Kidney (tissue), 14 donors: ENCODE results near the gene PCDH15. TPM values are rescaled to one million over a fixed set of nuclear protein-coding genes. Genes with fewer than 3 reads are reported as not detected.

Experiments
- DNase-seq, 5 donors: peaks; one replicate each; pipeline ENCODE4 v3.0.0-alpha.2; 2013 to 2020
- FAIRE-seq: peaks from 2 replicates; lab custom pipeline; 2012; peaks lifted over from hg19 to GRCh38; lab: Jason Lieb, UNC
- H3K27ac ChIP-seq, 2 donors: one replicate each; pipeline ENCODE4 v1.7.0; 2013; ENCODE audit warnings: low read depth in 2 of 2, low read length in 2 of 2, inconsistent platforms in 1 of 2
- H3K27me3 ChIP-seq: one replicate; pipeline ENCODE4 v1.7.1; 2013; ENCODE audit warnings: low read length, inconsistent platforms; ENCODE audit not compliant: control insufficient read depth, insufficient read depth
- H3K36me3 ChIP-seq, 3 donors: one replicate each; pipeline versions ENCODE4 v1.7.0 to v1.7.1; 2013; ENCODE audit warnings: low read length in 3 of 3, control low read depth in 1 of 3, inconsistent platforms in 1 of 3; ENCODE audit not compliant: insufficient read depth in 3 of 3, control insufficient read depth in 2 of 3
- H3K4me1 ChIP-seq, 3 donors: one replicate each; pipeline versions ENCODE4 v1.7.0 to v1.7.1; 2013; ENCODE audit warnings: low read length in 3 of 3, inconsistent platforms in 1 of 3, low read depth in 1 of 3; ENCODE audit not compliant: control insufficient read depth in 2 of 3, insufficient read depth in 2 of 3
- H3K4me3 ChIP-seq, 3 donors: one replicate each; pipeline versions ENCODE4 v1.7.0 to v1.8.1; 2013; ENCODE audit warnings: low read length in 3 of 3, control low read depth in 1 of 3, inconsistent platforms in 1 of 3
- H3K9ac ChIP-seq, 3 donors: one replicate each; pipeline versions ENCODE4 v1.7.0 to v1.7.1; 2013; ENCODE audit warnings: low read length in 3 of 3, control low read depth in 1 of 3, inconsistent platforms in 1 of 3
- H3K9me3 ChIP-seq, 3 donors: one replicate each; pipeline versions ENCODE4 v1.7.0 to v1.7.1; 2013; ENCODE audit warnings: low read length in 3 of 3, control low read depth in 1 of 3, inconsistent platforms in 1 of 3; ENCODE audit not compliant: control insufficient read depth in 2 of 3, insufficient read depth in 1 of 3
- intact Hi-C: fragments of 100-400 bp; cut with DNase I; formaldehyde crosslinking; loops from one replicate; pipeline ENCODE4 v1.11.1; 2022
- polyA plus RNA-seq: library from polyadenylated mRNA; stranded (reverse); fragments of 350-450 nt; fragmentation: Illumina TruSeq; extraction: RNeasy Lipid Tissue Mini Kit (QIAGEN cat#74804); gene quantifications from one replicate; pipeline ENCODE4 v1.2.3, GENCODE V29; 2014; ENCODE audit warnings: low read depth, low replicate concordance; ENCODE audit not compliant: insufficient read depth
- total RNA-seq: library from RNA; stranded (reverse); fragmentation: NEBNext Ultra II Directional; extraction: Animal tissue kit (Norgen Biotek cat#: 25700); gene quantifications from one replicate; pipeline ENCODE4 v1.2.1, GENCODE V29; 2021
- TF ChIP-seq, protein P1 (sequence below): IDR thresholded peaks from 3 replicates; pipeline ENCODE4 v1.5.1; 2012; ENCODE audit warnings: mild to moderate bottlenecking, moderate library complexity, borderline replicate concordance; ENCODE audit not compliant: insufficient read depth; ENCODE audit errors: extremely low read depth
- donor health status: control.
- donor health status: control.
- donor health status: control.
- donor health status: control.
- donor health status: control.
- donor health status: DM: yes; HTN: yes; CAD: no.
- donor health status: Normal renal cell carcinoma (clear cell type).

PCDH15 gene
- total and polyA plus RNA-seq, 2 donors from 2014 or later, result 1.5 TPM; not detected in 1

DNA sequence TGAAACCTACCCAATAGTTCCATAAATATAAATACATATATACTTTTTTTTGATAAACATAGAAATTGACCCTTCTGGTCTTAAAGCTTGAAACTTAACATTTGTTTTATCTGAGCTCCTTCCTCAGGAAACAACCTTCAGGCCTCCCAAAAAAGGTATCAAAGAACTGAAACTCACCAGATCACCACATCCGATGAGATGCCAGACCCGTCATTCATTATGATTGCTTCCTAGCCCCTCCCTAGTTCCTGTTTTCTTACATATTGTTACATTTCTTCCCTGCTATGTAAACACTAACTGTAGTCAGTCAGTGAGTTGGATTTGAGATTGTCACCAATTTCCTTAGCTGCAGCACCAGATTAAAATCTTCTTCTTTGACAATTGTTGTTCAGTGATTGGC is 663.6 kb downstream of the PCDH15 start:
- FAIRE-seq, result no peak
- H3K27ac ChIP-seq, result no peak overlapping the region
- TF ChIP-seq, protein P1, sequence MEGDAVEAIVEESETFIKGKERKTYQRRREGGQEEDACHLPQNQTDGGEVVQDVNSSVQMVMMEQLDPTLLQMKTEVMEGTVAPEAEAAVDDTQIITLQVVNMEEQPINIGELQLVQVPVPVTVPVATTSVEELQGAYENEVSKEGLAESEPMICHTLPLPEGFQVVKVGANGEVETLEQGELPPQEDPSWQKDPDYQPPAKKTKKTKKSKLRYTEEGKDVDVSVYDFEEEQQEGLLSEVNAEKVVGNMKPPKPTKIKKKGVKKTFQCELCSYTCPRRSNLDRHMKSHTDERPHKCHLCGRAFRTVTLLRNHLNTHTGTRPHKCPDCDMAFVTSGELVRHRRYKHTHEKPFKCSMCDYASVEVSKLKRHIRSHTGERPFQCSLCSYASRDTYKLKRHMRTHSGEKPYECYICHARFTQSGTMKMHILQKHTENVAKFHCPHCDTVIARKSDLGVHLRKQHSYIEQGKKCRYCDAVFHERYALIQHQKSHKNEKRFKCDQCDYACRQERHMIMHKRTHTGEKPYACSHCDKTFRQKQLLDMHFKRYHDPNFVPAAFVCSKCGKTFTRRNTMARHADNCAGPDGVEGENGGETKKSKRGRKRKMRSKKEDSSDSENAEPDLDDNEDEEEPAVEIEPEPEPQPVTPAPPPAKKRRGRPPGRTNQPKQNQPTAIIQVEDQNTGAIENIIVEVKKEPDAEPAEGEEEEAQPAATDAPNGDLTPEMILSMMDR, result no peak
- peaks cover 0 to 4% (median 0%) of the 10 kb centered on the region in 3 donors for H3K9me3 ChIP-seq
- H3K4me1 ChIP-seq, result no peaks in the 10 kb centered on the region
- no peaks in the 10 kb centered on the region for H3K27me3 ChIP-seq
- H3K36me3 ChIP-seq, result no peaks in the 10 kb centered on the region
- no peak for DNase-seq
- H3K4me3 ChIP-seq, result no peak overlapping the region
- H3K9ac ChIP-seq, result no peak overlapping the region
- intact Hi-C loops, result no loop called here

DNA sequence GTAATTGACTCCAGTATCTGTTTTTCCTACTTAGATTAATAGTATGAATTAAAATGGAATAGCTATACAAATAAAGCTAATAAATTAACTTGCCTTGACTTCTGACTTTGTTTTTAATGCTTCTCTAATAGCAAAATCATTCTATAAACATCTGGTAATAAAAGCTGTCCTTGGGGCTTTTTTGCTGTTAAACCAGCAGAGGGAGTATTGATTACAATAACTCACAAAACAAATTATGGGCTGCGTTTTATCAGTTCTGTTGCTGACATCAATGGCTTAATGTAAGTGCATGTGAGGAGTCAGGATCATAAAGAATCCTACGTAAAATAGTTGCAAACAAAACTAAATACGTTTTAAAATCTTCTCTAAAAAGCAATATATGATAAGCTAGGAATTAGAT is 667.8 kb downstream of the PCDH15 start:
- no peak for FAIRE-seq
- peak in 1 of 5 donors; percentile 21 for DNase-seq
- intact Hi-C loops, result no loop called here

DNA sequence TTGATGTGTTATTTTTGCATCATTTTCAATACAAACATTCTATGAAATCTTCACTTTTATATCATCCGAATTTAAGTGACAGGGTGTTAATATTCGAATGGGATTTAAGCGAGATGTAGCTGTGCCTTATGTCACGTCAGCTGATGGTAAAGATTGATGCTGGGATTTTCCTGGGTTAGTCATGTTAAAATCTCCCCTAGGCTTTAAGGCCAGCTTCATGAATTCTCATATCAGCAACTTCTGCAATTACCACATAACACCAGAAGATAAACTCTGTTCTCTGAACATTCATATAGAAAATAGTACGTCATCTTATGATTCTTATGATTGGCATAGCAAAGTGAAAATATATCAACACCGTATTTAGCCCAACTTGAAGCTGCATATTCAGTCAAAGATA is 669.2 kb downstream of the PCDH15 start:
- Histone ChIP-seq H3K36me3 (no peaks in the 10 kb centered on the region), H3K9me3 (no peaks in the 10 kb centered on the region), H3K27me3 (no peaks in the 10 kb centered on the region), H3K9ac (no peak overlapping the region), H3K4me3 (no peak overlapping the region), H3K4me1 (no peaks in the 10 kb centered on the region), H3K27ac (no peak overlapping the region)
- DNase-seq (no peak), FAIRE-seq (no peak)
- intact Hi-C loops, result no loop called here
- TF ChIP-seq, protein P1, result no peak

More for the DNA sequence above, 667.8 kb downstream of the PCDH15 start:
- TF ChIP-seq, protein P1, result no peak
- Histone ChIP-seq H3K4me1 (no peaks in the 10 kb centered on the region), H3K36me3 (no peaks in the 10 kb centered on the region), H3K27me3 (no peaks in the 10 kb centered on the region), H3K4me3 (no peak overlapping the region), H3K9me3 (no peaks in the 10 kb centered on the region), H3K9ac (no peak overlapping the region), H3K27ac (no peak overlapping the region)

DNA sequence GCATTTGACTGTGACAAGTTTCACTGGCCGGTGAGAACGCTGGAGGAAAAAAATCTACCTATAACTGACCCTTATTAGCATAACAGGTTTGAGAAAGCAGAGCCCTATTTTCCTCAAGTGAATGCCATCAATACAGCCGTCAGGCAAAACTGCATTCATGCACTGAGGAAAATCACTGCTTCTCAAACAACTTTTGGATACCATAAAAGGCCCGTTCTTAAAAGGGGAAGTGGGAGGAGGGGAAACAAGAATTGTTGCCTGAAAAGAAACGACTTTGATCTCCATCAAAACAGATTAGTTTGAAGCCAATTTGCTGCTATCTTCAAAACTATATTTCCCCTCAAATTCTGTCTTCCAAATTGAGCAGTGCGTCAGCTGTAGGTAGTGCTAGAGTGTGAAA is 670.6 kb downstream of the PCDH15 start:
- Histone ChIP-seq H3K4me3 (no peak overlapping the region), H3K36me3 (no peaks in the 10 kb centered on the region), H3K9ac (no peak overlapping the region), H3K27me3 (no peaks in the 10 kb centered on the region), H3K9me3 (no peaks in the 10 kb centered on the region), H3K27ac (no peak overlapping the region), H3K4me1 (no peaks in the 10 kb centered on the region)
- DNase-seq (peak in 1 of 5 donors; percentile 16), FAIRE-seq (no peak)
- TF ChIP-seq, protein P1, result no peak
- intact Hi-C loops, result no loop called here
